GM23338 (cell line): ENCODE results near the gene CDKN1C. TPM values are rescaled to one million over a fixed set of nuclear protein-coding genes. Genes with fewer than 3 reads are reported as not detected.

ENCODE experiments used
- ATAC-seq: fragments of 200-7000 bp; cut with Tn5 transposase; 3 replicates; pipeline ENCODE4 v1.9.1; 2020
- DNase-seq: peaks from one replicate; pipeline ENCODE4 v3.0.0-alpha.2; 2015; ENCODE audit warnings: low spot score
- H2AFZ ChIP-seq: fragments of 200-600 bp; sonication (generic); 2 replicates; pipeline ENCODE4 v1.8.0; 2016; ENCODE audit warnings: antibody characterized with exemption, mild to moderate bottlenecking, moderate library complexity
- H3F3A ChIP-seq: fragments of 200-600 bp; sonication (generic); replicated peaks from 2 replicates; pipeline ENCODE4 v1.8.0; 2017; ENCODE audit warnings: antibody characterized with exemption, mixed run types, low read depth
- H3K27ac ChIP-seq: fragments of 200-600 bp; sonication (generic); 2 replicates; pipeline ENCODE4 v1.6.1; 2016; ENCODE audit warnings: low read depth
- H3K27me3 ChIP-seq: fragments of 200-600 bp; sonication (generic); 2 replicates; pipeline ENCODE4 v1.8.0; 2016; ENCODE audit warnings: mild to moderate bottlenecking, mixed run types, moderate library complexity; ENCODE audit not compliant: insufficient read depth
- H3K36me3 ChIP-seq: fragments of 200-600 bp; sonication (generic); 2 replicates; pipeline ENCODE4 v1.8.0; 2016; ENCODE audit warnings: mild to moderate bottlenecking; ENCODE audit not compliant: insufficient read depth
- H3K4me1 ChIP-seq: fragments of 200-600 bp; sonication (generic); 2 replicates; pipeline ENCODE4 v1.8.0; 2016; ENCODE audit warnings: mild to moderate bottlenecking, moderate library complexity; ENCODE audit not compliant: insufficient read depth
- H3K4me2 ChIP-seq: fragments of 200-600 bp; sonication (generic); 2 replicates; pipeline ENCODE4 v1.7.1; 2017; ENCODE audit warnings: mixed run types
- H3K4me3 ChIP-seq: fragments of 200-600 bp; sonication (generic); 2 replicates; pipeline ENCODE4 v1.6.1; 2016; ENCODE audit warnings: mixed run types
- H3K79me2 ChIP-seq: fragments of 200-600 bp; sonication (generic); replicated peaks from 2 replicates; pipeline ENCODE4 v1.8.0; 2017; ENCODE audit warnings: mild to moderate bottlenecking; ENCODE audit not compliant: insufficient read depth
- H3K9me2 ChIP-seq: fragments of 200-600 bp; sonication (generic); 2 replicates; pipeline ENCODE4 v1.8.0; 2017; ENCODE audit not compliant: insufficient read depth
- H4K20me1 ChIP-seq: fragments of 200-600 bp; sonication (generic); replicated peaks from 2 replicates; pipeline ENCODE4 v1.8.0; 2017; ENCODE audit warnings: mild to moderate bottlenecking; ENCODE audit not compliant: insufficient read depth
- H3K27ac Mint-ChIP-seq: 2 replicates; pipeline ENCODE4 v1.8.0; 2020; ENCODE audit warnings: inconsistent platforms, mild to moderate bottlenecking, moderate library complexity, mixed read lengths
- H3K27me3 Mint-ChIP-seq: 3 replicates; pipeline ENCODE4 v1.8.0; 2022; ENCODE audit warnings: low read depth, mild to moderate bottlenecking, moderate library complexity, mixed read lengths, inconsistent platforms; ENCODE audit not compliant: insufficient read depth, poor library complexity
- H3K36me3 Mint-ChIP-seq: 3 replicates; pipeline ENCODE4 v1.8.0; 2021; ENCODE audit warnings: low read depth, mild to moderate bottlenecking, inconsistent platforms, moderate library complexity, mixed read lengths
- H3K4me1 Mint-ChIP-seq: 3 replicates; pipeline ENCODE4 v1.8.0; 2020; ENCODE audit warnings: mild to moderate bottlenecking, inconsistent platforms, mixed read lengths
- H3K4me3 Mint-ChIP-seq: 3 replicates; pipeline ENCODE4 v1.8.0; 2021; ENCODE audit warnings: moderate library complexity, mild to moderate bottlenecking, inconsistent platforms, mixed read lengths
- H3K9me3 Mint-ChIP-seq: 3 replicates; pipeline ENCODE4 v1.8.0; 2020; ENCODE audit warnings: moderate library complexity, mild to moderate bottlenecking, inconsistent platforms, mixed read lengths
- EZH2 ChIP-seq: fragments of 200-600 bp; sonication (generic); IDR thresholded peaks from one replicate; pipeline ENCODE4 v1.8.0; 2017; ENCODE audit warnings: antibody characterized with exemption, mild to moderate bottlenecking, low read depth; ENCODE audit not compliant: unreplicated experiment
- JUNB ChIP-seq: IDR thresholded peaks from one replicate; pipeline ENCODE4 v1.6.1; 2016; ENCODE audit warnings: antibody characterized with exemption; ENCODE audit not compliant: unreplicated experiment
- NANOG ChIP-seq: IDR thresholded peaks from 2 replicates; pipeline ENCODE4 v1.6.1; 2016; ENCODE audit warnings: antibody characterized with exemption, borderline replicate concordance
- POLR2AphosphoS5 ChIP-seq: IDR thresholded peaks from 2 replicates; pipeline ENCODE4 v1.6.1; 2016; ENCODE audit warnings: antibody characterized with exemption, low read depth
- STAT1 ChIP-seq: IDR thresholded peaks from one replicate; pipeline ENCODE4 v1.6.1; 2016; ENCODE audit warnings: antibody characterized with exemption; ENCODE audit not compliant: unreplicated experiment
- ZNF331 ChIP-seq: fragments of 250-450 bp; sonication (Bioruptor Pico); IDR thresholded peaks from 2 replicates; pipeline ENCODE4 v1.5.0; 2020; ENCODE audit warnings: low read depth, mild to moderate bottlenecking, moderate library complexity
- polyA plus RNA-seq: library from polyadenylated mRNA; unstranded; fragments of >200 nt; fragmentation: Nextera tagmentation; extraction: Ambion mirVana; gene quantifications from 2 replicates; pipeline ENCODE4 v1.2.1, GENCODE V29; 2016
- total RNA-seq: library from RNA; depleted of rRNA; stranded (reverse); fragments of >200 nt; shearing (Covaris generic); gene quantifications from 2 replicates; pipeline ENCODE4 v1.2.3, GENCODE V29; 2014
- TF ChIP-seq, protein P1 (sequence below): IDR thresholded peaks from 2 replicates; pipeline ENCODE4 v1.6.1; 2016; ENCODE audit warnings: antibody characterized with exemption
- TF ChIP-seq, protein P2 (sequence below): IDR thresholded peaks from one replicate; pipeline ENCODE4 v1.6.1; 2018; ENCODE audit warnings: antibody characterized with exemption; ENCODE audit not compliant: unreplicated experiment

Gene CDKN1C
- total and polyA plus RNA-seq, 2 experiments from 2014 or later: 19.3 to 23.5 TPM

- TF ChIP-seq EZH2 (peak; percentile 24), ZNF331 (no peak), NANOG (no peak)
- TF ChIP-seq, protein P1, sequence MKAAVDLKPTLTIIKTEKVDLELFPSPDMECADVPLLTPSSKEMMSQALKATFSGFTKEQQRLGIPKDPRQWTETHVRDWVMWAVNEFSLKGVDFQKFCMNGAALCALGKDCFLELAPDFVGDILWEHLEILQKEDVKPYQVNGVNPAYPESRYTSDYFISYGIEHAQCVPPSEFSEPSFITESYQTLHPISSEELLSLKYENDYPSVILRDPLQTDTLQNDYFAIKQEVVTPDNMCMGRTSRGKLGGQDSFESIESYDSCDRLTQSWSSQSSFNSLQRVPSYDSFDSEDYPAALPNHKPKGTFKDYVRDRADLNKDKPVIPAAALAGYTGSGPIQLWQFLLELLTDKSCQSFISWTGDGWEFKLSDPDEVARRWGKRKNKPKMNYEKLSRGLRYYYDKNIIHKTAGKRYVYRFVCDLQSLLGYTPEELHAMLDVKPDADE: no peak
- ATAC-seq: peak; percentile 48
- Mint-ChIP-seq H3K27me3 (peaks cover 67% of the 10 kb centered on the region), H3K4me3 (peak overlapping the region; percentile 12; the same call in 1 of the 3 replicates), H3K27ac (no peak overlapping the region), H3K4me1 (peaks cover 37% of the 10 kb centered on the region), H3K9me3 (peaks cover 16% of the 10 kb centered on the region), H3K36me3 (peaks cover 7% of the 10 kb centered on the region; the same call in 1 of the 3 replicates)
- Histone ChIP-seq H3K36me3 (no peaks in the 10 kb centered on the region), H3K27ac (no peak overlapping the region), H3K4me2 (peak overlapping the region; percentile 78), H3K4me3 (peak overlapping the region; percentile 44; the same call in 1 of the 2 replicates), H3K9me2 (no peaks in the 10 kb centered on the region), H3K27me3 (peaks cover 81% of the 10 kb centered on the region), H3F3A (peaks cover 19% of the 10 kb centered on the region; the same call in 1 of the 2 replicates), H3K79me2 (no peaks in the 10 kb centered on the region), H3K4me1 (peaks cover 33% of the 10 kb centered on the region), H4K20me1 (no peaks in the 10 kb centered on the region), H2AFZ (no peak overlapping the region; the same call in 1 of the 2 replicates)
- peak; percentile 69 for DNase-seq
Observed at GRCh38 chr11:2869561-2870427, 15.8 kb downstream of the CDKN1C start.

GRCh38 chr11:2869134-2869526 lies 16.4 kb downstream of the CDKN1C start:
- Histone ChIP-seq H3K4me1 (peaks cover 33% of the 10 kb centered on the region), H3K36me3 (no peaks in the 10 kb centered on the region), H3K4me3 (peak overlapping the region; percentile 44), H3K27me3 (peaks cover 83% of the 10 kb centered on the region), H4K20me1 (no peaks in the 10 kb centered on the region), H3K27ac (no peak overlapping the region), H3K79me2 (no peaks in the 10 kb centered on the region), H2AFZ (no peak overlapping the region; the same call in 1 of the 2 replicates), H3K9me2 (no peaks in the 10 kb centered on the region), H3F3A (peaks cover 19% of the 10 kb centered on the region; the same call in 1 of the 2 replicates), H3K4me2 (peak overlapping the region; percentile 78)
- Mint-ChIP-seq H3K27ac (no peak overlapping the region), H3K4me3 (peak overlapping the region; percentile 59), H3K27me3 (peaks cover 67% of the 10 kb centered on the region), H3K9me3 (peaks cover 9% of the 10 kb centered on the region), H3K36me3 (peaks cover 5% of the 10 kb centered on the region; the same call in 1 of the 3 replicates), H3K4me1 (peaks cover 40% of the 10 kb centered on the region)
- ATAC-seq: no peak; the same call in 2 of the 3 replicates
- DNase-seq: peak; percentile 32
- TF ChIP-seq STAT1 (no peak), ZNF331 (no peak), NANOG (no peak), JUNB (no peak), POLR2AphosphoS5 (no peak), EZH2 (no peak)
- TF ChIP-seq, protein P1: no peak
- TF ChIP-seq, protein P2, sequence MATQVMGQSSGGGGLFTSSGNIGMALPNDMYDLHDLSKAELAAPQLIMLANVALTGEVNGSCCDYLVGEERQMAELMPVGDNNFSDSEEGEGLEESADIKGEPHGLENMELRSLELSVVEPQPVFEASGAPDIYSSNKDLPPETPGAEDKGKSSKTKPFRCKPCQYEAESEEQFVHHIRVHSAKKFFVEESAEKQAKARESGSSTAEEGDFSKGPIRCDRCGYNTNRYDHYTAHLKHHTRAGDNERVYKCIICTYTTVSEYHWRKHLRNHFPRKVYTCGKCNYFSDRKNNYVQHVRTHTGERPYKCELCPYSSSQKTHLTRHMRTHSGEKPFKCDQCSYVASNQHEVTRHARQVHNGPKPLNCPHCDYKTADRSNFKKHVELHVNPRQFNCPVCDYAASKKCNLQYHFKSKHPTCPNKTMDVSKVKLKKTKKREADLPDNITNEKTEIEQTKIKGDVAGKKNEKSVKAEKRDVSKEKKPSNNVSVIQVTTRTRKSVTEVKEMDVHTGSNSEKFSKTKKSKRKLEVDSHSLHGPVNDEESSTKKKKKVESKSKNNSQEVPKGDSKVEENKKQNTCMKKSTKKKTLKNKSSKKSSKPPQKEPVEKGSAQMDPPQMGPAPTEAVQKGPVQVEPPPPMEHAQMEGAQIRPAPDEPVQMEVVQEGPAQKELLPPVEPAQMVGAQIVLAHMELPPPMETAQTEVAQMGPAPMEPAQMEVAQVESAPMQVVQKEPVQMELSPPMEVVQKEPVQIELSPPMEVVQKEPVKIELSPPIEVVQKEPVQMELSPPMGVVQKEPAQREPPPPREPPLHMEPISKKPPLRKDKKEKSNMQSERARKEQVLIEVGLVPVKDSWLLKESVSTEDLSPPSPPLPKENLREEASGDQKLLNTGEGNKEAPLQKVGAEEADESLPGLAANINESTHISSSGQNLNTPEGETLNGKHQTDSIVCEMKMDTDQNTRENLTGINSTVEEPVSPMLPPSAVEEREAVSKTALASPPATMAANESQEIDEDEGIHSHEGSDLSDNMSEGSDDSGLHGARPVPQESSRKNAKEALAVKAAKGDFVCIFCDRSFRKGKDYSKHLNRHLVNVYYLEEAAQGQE: no peak
